GM18909 (cell line): ENCODE measurements around the gene FREM2.

ENCODE experiments used
- ATAC-seq: cut with Tn5 transposase; IDR thresholded peaks from one replicate; pipeline ENCODE4 v1.9.1; 2021; ENCODE audit warnings: mild to moderate bottlenecking; ENCODE audit not compliant: unreplicated experiment, poor library complexity

FREM2 gene

GRCh38 chr13:38879278-38879677 is 192.4 kb downstream of the FREM2 start:
- ATAC-seq, result no peak

- no peak for ATAC-seq
Measured at GRCh38 chr13:38879786-38880185, 192.9 kb downstream of the FREM2 start.

- ATAC-seq, result no peak
Measured at GRCh38 chr13:38880397-38880796, 193.5 kb downstream of the FREM2 start.

- no peak for ATAC-seq
Measured at GRCh38 chr13:38883783-38884182, 196.9 kb downstream of the FREM2 start.

- no peak for ATAC-seq
Measured at GRCh38 chr13:38888309-38888708, 201.4 kb downstream of the FREM2 start.

GRCh38 chr13:38895075-38895474 is 208.2 kb downstream of the FREM2 start:
- ATAC-seq, result no peak

- ATAC-seq, result no peak
Measured at GRCh38 chr13:38897521-38897920, 210.6 kb downstream of the FREM2 start.

GRCh38 chr13:38898481-38898880 is 211.6 kb downstream of the FREM2 start:
- ATAC-seq, result no peak

- ATAC-seq, result no peak
Measured at GRCh38 chr13:38899571-38899970, 212.7 kb downstream of the FREM2 start.

GRCh38 chr13:38900188-38900587 is 213.3 kb downstream of the FREM2 start:
- no peak for ATAC-seq

- ATAC-seq, result no peak
Measured at GRCh38 chr13:38902551-38902950, 215.7 kb downstream of the FREM2 start.

GRCh38 chr13:38905081-38905480 is 218.2 kb downstream of the FREM2 start:
- no peak for ATAC-seq

- no peak for ATAC-seq
Measured at GRCh38 chr13:38905861-38906260, 219.0 kb downstream of the FREM2 start.

GRCh38 chr13:38908574-38908973 is 221.7 kb downstream of the FREM2 start:
- no peak for ATAC-seq

- no peak for ATAC-seq
Measured at GRCh38 chr13:38914070-38914469, 227.2 kb downstream of the FREM2 start.

GRCh38 chr13:38921081-38921480 is 234.2 kb downstream of the FREM2 start:
- ATAC-seq, result no peak

- ATAC-seq, result no peak
Measured at GRCh38 chr13:38922170-38922569, 235.3 kb downstream of the FREM2 start.

GRCh38 chr13:38933786-38934185 is 246.9 kb downstream of the FREM2 start:
- no peak for ATAC-seq
